A673 (cell line): ENCODE data around the gene IGLL1. TPM values are rescaled to one million over a fixed set of nuclear protein-coding genes. Genes with fewer than 3 reads are reported as not detected.
"Not testable (repeated sequence)": the region's sequence is repeated elsewhere in the genome, so short reads cannot be mapped to it uniquely, and the experiment has no call there.

Experiments used
- BruUV-seq: library from RNA; stranded (reverse); fragments of 400-500 nt; replicated peaks from 2 replicates; lab custom pipeline; 2021; lab: Mats Ljungman, UMichigan
- CTCF ChIA-PET: fragments of 300-600 bp; sonication (Branson Sonifier 250); formaldehyde crosslinking; loops from one replicate; lab custom pipeline; 2022; ENCODE audit warnings: antibody characterized with exemption; lab: Charles Lee
- POLR2A ChIA-PET: fragments of 300-600 bp; sonication (Branson Sonifier 250); formaldehyde crosslinking; loops from one replicate; lab custom pipeline; 2022; ENCODE audit warnings: antibody characterized with exemption; ENCODE audit not compliant: low non-redundant PET; lab: Charles Lee
- DNase-seq: peaks from one replicate; pipeline ENCODE4 v3.0.0-alpha.2; 2015; ENCODE audit warnings: low spot score
- H3K27ac ChIP-seq: fragments of 200-600 bp; sonication (generic); 2 replicates; pipeline ENCODE4 v1.5.1; 2016; ENCODE audit warnings: mixed run types, low read depth, mild to moderate bottlenecking, mixed read lengths, antibody characterized with exemption, low read length; ENCODE audit not compliant: poor library complexity, severe bottlenecking
- H3K27me3 ChIP-seq: fragments of 200-600 bp; sonication (generic); replicated peaks from 2 replicates; pipeline ENCODE4 v1.6.1; 2017; ENCODE audit warnings: mixed run types, low read depth, mild to moderate bottlenecking, mixed read lengths, antibody characterized with exemption, low read length; ENCODE audit not compliant: insufficient read depth, poor library complexity
- H3K36me3 ChIP-seq: fragments of 200-600 bp; sonication (generic); 2 replicates; pipeline ENCODE4 v1.6.1; 2016; ENCODE audit warnings: mixed run types, mild to moderate bottlenecking, mixed read lengths, antibody characterized with exemption, low read length; ENCODE audit not compliant: insufficient read depth, poor library complexity, severe bottlenecking
- H3K4me1 ChIP-seq: fragments of 200-600 bp; sonication (generic); 2 replicates; pipeline ENCODE4 v1.6.1; 2017; ENCODE audit warnings: mixed run types, mild to moderate bottlenecking, mixed read lengths, antibody characterized with exemption, low read length; ENCODE audit not compliant: insufficient read depth, poor library complexity, severe bottlenecking
- H3K4me3 ChIP-seq: fragments of 200-600 bp; sonication (generic); 2 replicates; pipeline ENCODE4 v1.5.1; 2016; ENCODE audit warnings: low read depth, mixed run types, mild to moderate bottlenecking, mixed read lengths, low read length; ENCODE audit not compliant: poor library complexity, severe bottlenecking
- H3K9me3 ChIP-seq: fragments of 200-600 bp; sonication (generic); 2 replicates; pipeline ENCODE4 v1.6.1; 2016; ENCODE audit warnings: mixed run types, low read depth, mild to moderate bottlenecking, mixed read lengths, antibody characterized with exemption, low read length; ENCODE audit not compliant: poor library complexity, severe bottlenecking
- EZH2 ChIP-seq: fragments of 200-600 bp; sonication (generic); IDR thresholded peaks from 2 replicates; pipeline ENCODE4 v1.6.1; 2017; ENCODE audit warnings: borderline replicate concordance, low read depth, mild to moderate bottlenecking, mixed read lengths, antibody characterized with exemption, low read length; ENCODE audit not compliant: poor library complexity, severe bottlenecking
- intact Hi-C: fragments of 100-400 bp; cut with micrococcal nuclease; formaldehyde crosslinking; loops from one replicate; pipeline ENCODE4 v1.10.0; 2022; ENCODE audit not compliant: unreplicated experiment
- total RNA-seq: library from RNA; stranded (reverse); gene quantifications from 2 replicates; pipeline ENCODE4 v1.2.3, GENCODE V29; 2021
- TF ChIP-seq, protein P1 (sequence below): fragments of 300-800, 200-600 bp; sonication (generic); conservative IDR thresholded peaks from 2 replicates; pipeline ENCODE4 v1.5.1; 2017; ENCODE audit warnings: low read depth, mild to moderate bottlenecking, antibody characterized with exemption, low read length, moderate library complexity, mixed read lengths

IGLL1 gene
- total RNA-seq, 1 experiment from 2014 or later = not detected

GRCh38 chr22:23562186-23562585 lies 17.9 kb downstream of the IGLL1 start:
- Histone ChIP-seq H3K4me3 (no peak overlapping the region), H3K27me3 (peaks cover 14% of the 10 kb centered on the region), H3K36me3 (no peaks in the 10 kb centered on the region), H3K4me1 (peaks cover 5% of the 10 kb centered on the region), H3K27ac (no peak overlapping the region), H3K9me3 (no peaks in the 10 kb centered on the region)
- no peak for DNase-seq
- no TSS peak for BruUV-seq
- intact Hi-C loops = no loop called here
- POLR2A ChIA-PET = no interaction called here
- no peak for TF ChIP-seq EZH2
- TF ChIP-seq, protein P1, sequence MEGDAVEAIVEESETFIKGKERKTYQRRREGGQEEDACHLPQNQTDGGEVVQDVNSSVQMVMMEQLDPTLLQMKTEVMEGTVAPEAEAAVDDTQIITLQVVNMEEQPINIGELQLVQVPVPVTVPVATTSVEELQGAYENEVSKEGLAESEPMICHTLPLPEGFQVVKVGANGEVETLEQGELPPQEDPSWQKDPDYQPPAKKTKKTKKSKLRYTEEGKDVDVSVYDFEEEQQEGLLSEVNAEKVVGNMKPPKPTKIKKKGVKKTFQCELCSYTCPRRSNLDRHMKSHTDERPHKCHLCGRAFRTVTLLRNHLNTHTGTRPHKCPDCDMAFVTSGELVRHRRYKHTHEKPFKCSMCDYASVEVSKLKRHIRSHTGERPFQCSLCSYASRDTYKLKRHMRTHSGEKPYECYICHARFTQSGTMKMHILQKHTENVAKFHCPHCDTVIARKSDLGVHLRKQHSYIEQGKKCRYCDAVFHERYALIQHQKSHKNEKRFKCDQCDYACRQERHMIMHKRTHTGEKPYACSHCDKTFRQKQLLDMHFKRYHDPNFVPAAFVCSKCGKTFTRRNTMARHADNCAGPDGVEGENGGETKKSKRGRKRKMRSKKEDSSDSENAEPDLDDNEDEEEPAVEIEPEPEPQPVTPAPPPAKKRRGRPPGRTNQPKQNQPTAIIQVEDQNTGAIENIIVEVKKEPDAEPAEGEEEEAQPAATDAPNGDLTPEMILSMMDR = no peak
- CTCF ChIA-PET = no interaction called here

DNA sequence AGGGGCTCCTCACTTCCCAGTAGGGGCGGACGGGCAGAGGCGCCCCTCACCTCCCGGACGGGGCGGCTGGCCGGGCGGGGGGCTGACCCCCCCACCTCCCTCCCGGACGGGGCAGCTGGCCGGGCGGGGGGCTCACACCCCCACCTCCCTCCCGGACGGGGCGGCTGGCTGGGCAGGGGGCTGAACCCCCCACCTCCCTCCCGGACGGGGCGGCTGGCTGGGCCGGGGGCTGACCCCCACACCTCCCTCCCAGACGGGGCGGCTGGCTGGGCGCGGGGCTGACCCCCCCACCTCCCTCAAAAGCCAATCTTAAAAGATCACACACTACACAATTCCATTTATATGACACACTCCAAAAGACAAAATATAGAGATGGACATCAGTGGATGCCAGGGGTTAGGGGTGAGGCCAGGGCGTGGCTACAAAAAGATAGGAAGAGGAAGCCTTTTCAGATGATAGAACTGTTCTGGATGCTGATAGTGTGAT lies 19.0 kb downstream of the IGLL1 start:
- POLR2A ChIA-PET, H3K4me3 ChIP-seq, intact Hi-C loops, H3K36me3 ChIP-seq, BruUV-seq, CTCF ChIA-PET, DNase-seq, H3K27ac ChIP-seq, H3K9me3 ChIP-seq, H3K4me1 ChIP-seq: not testable (repeated sequence)
- peaks cover 13% of the 10 kb centered on the region for H3K27me3 ChIP-seq

- H3K36me3 ChIP-seq, POLR2A ChIA-PET, BruUV-seq, H3K4me3 ChIP-seq, DNase-seq, H3K4me1 ChIP-seq, H3K9me3 ChIP-seq, H3K27ac ChIP-seq, CTCF ChIA-PET, intact Hi-C loops, H3K27me3 ChIP-seq: not testable (repeated sequence)
Observed at GRCh38 chr22:23560215-23560614, 19.9 kb downstream of the IGLL1 start.

DNA sequence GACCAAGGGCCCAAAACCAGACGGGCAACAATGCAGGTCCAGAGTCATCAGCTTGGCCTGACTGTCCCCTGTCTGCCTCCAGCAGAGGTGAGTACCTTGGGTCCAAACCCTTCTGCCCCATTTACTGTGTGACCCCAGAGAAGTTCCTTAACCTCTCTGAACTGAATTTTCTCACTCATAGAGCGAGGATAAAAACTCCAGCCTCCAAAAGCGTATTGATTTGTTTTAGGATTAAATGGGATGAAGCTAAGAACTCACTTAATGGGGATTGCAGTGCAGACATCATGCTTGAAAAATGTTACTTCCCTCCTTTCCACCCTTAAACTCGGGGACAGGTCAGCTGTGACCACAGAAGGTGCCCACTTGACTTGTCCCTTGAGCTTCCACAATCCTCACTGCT lies 22.6 kb downstream of the IGLL1 start:
- TF ChIP-seq EZH2 = no peak
- TF ChIP-seq, protein P1 = no peak
- Histone ChIP-seq H3K4me3 (no peak overlapping the region), H3K27ac (no peak overlapping the region), H3K36me3 (no peaks in the 10 kb centered on the region), H3K4me1 (no peaks in the 10 kb centered on the region), H3K9me3 (no peaks in the 10 kb centered on the region), H3K27me3 (no peaks in the 10 kb centered on the region)
- DNase-seq = no peak
- BruUV-seq = no TSS peak
- POLR2A ChIA-PET = no interaction called here
- CTCF ChIA-PET = no interaction called here
- intact Hi-C loops = no loop called here
